GM19023 (cell line): ENCODE measurements around the gene GSG1L2.

Experiments used
- ATAC-seq: cut with Tn5 transposase; IDR thresholded peaks from one replicate; pipeline ENCODE4 v1.9.1; 2021; ENCODE audit warnings: mild to moderate bottlenecking, moderate library complexity; ENCODE audit not compliant: unreplicated experiment

The GSG1L2 gene

DNA sequence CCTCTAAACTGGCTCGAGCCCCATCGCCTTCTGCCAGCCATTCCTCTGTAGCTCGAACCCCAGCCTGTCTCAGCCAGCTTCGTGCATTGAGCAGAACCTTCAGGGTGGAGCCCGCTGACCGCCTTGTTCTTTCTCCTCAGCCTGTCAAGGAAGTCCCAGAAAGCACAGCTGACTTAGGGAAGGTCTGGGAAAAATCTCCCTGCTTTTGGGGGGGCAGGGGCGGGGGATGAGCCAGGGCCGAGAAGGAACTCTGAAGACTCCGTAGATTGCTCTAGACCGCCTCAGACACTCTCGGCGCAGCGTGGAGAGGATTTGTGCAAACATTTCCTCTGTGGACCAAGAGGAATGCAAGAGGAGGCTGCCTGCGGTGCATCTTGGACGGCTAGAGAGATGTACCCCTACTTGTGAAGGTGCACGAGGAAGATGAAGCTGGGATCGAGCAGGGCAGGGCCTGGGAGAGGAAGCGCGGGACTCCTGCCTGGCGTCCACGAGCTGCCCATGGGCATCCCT lies 3.8 kb upstream of the GSG1L2 start, which contains the start of gene GLP2R:
Gene GLP2R, plus strand, starts transcription at position 284 of the 510 bp plus-strand sequence. Its CDS starts 140 bp downstream, at position 424.
- no peak for ATAC-seq

GRCh38 chr17:9824797-9825338 lies 3.0 kb upstream of the GSG1L2 start:
- no peak for ATAC-seq

GRCh38 chr17:9824094-9824493 lies 2.2 kb upstream of the GSG1L2 start:
- no peak for ATAC-seq

- ATAC-seq: no peak
Measured at GRCh38 chr17:9820448-9820847, 1.4 kb downstream of the GSG1L2 start.

DNA sequence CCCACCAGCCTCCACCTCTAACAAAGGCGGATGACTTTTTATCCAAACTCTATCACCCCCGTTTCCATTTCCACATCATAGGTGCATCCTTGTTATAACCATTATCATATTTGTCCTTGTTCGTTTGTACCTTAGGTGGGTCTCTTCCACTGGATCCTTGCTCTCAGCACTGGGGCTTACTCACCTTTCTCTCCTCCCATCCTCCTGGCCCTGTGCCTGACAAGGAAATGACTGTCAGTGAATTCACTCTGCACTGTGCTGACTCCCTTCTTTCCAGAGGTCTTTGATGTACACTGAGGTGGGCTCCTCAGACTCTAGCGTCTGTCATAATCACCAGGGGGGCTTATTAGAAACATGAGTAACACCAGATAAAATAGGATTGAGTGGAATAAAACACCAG lies 3.1 kb downstream of the GSG1L2 start:
- no peak for ATAC-seq

DNA sequence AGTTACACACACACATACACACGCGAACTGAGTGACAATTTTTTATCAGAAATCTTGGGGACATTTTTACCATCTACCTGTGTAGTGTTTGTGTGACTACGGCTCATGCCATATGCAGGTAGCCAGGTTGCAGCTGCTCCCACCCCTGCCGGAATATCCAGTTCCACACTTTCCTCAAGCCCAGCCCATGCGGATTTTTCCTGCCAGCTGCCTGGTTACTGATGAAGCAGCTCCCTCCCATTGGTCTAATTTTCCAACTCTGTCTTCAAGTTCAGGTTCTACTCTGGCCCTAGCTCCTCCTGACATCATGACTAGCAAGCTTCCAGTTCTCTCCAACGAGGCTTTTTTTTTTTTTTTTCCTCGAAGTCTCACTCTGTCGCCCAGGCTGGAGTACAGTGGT lies 4.8 kb downstream of the GSG1L2 start:
- no peak for ATAC-seq

- no peak for ATAC-seq
Measured at GRCh38 chr17:9816472-9816871, 5.4 kb downstream of the GSG1L2 start.

DNA sequence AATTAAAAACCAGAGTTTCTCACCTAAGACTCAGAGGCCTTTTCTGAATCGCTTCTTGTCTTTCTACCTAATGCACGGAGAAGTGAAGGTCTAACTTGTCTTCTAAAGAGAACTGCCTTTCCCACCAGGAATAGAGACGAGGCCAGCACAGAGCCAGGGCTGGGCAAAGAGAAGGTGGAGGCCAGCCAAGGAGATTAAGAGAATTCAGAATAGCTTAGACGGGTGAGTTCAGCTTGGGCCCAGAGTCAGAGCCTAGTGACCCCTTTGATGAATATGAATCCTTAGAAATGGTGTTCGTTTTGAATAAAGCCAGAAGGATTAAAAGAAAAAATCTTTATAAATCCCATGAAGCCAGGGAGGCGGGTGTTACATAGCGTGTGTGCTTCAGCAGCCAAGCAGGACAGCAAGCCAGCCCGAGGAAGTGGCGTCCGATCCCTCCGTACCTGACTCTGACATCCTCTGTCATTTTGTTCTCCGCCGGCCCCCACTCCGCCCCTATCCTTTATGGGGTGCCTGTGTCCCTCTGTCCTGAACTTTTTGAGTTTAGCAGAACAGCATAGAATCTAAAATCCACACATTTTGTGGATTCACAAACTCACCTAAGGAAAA lies 7.4 kb downstream of the GSG1L2 start:
- ATAC-seq: no peak

- no peak for ATAC-seq
Measured at GRCh38 chr17:9813166-9813565, 8.7 kb downstream of the GSG1L2 start.

GRCh38 chr17:9811537-9811936 lies 10.3 kb downstream of the GSG1L2 start:
- ATAC-seq: no peak

DNA sequence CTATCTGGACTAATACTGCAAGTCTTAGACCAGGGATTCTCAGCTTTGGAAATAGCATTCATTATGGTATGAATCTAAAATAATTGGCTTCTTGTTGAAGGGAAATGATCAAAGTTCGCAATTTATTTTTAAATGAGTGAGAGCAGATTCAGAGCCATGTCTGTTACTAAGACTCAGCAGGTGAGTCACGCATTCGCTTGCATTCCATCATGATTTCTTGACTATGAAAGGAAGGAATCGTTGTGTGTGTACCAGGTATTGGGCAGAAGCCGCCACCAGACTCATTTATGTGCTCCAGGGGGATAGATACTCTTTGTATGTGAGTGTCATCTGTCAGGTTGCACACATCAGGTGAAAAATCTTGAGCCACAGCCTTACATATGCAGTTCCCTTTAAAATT lies 10.8 kb downstream of the GSG1L2 start:
- ATAC-seq: no peak

DNA sequence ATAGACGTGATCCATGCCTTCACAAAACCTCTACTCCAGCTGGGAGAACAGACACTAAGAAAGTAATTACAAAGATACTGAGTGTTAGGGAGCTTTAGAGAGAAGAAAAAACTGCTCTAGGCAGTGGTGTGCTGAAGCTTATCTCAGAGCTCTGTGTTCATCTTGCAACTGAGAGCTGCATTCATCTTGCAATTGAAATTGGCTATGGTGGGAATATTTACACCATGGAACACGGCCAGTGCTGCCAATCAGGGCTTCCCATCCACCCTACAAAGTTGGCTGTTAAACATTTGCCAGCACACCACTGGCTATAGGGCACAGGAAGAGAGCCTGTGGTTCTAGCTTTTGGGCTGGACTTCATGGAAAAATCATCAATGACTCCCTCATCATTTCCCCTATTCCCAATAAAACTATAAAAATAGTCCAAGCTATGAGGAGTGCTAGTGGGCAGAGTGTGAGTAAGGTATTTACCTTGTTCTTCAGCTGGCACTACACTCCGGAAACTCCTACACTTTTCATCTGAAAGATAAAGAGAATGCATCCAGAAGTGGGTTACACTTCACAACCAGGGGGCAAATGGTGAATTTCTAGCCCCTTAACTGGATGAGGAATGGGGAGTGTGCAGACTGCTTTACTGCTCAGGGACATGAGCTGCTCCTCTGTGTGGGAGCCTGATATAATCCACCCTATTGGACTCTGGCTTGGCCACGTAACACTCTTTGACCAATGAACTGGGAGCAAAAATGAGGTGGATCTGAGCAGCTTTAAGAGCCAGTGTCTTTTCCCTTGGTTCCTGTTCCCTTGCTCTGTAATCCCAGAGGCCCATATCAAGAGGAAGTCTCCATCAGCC lies 11.6 kb downstream of the GSG1L2 start:
- ATAC-seq: no peak

GRCh38 chr17:9809409-9809808 lies 12.5 kb downstream of the GSG1L2 start:
- ATAC-seq: no peak

DNA sequence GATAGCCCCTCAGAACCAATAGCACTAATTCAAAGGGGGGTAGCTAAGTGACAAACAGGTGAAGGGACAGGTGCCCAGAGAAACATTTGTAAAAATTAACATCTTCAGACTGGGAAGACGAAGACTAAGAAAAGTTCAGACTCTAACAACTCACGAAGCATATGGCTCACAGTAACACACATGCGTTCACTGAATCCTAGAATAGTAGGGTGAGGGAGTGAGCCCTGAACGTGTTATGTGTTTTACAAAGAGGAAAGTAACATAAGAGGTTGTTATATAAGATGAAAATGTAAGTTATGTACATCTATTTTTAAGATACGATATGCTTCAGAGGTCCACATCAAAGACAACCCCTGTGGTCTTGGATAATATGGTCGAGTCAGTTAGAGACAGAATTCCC lies 15.2 kb downstream of the GSG1L2 start:
- no peak for ATAC-seq

DNA sequence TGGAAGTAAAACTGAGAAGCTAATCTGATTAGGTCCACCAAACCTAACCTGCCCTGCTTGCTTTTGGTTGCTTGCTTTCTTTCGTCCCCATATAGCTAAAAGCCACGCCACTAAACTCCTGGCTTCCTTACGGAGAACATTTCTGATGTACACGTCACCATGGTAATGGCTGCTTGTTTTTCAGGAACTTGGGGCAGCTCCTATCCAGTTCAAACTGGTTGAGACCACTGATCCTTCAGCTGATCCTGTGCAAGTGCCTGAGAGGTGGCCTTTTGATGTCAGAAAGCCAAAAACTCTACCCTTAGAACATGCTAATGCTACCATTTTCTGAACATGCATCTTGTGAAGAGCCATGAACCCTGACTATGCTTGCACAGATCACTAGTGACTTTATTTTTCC lies 16.1 kb downstream of the GSG1L2 start:
- no peak for ATAC-seq

- no peak for ATAC-seq
Measured at GRCh38 chr17:9802697-9803096, 19.2 kb downstream of the GSG1L2 start.

- no peak for ATAC-seq
Measured at GRCh38 chr17:9802294-9802693, 19.6 kb downstream of the GSG1L2 start.

GRCh38 chr17:9801505-9801904 lies 20.4 kb downstream of the GSG1L2 start:
- no peak for ATAC-seq

GRCh38 chr17:9798724-9799123 lies 23.2 kb downstream of the GSG1L2 start:
- ATAC-seq: no peak

DNA sequence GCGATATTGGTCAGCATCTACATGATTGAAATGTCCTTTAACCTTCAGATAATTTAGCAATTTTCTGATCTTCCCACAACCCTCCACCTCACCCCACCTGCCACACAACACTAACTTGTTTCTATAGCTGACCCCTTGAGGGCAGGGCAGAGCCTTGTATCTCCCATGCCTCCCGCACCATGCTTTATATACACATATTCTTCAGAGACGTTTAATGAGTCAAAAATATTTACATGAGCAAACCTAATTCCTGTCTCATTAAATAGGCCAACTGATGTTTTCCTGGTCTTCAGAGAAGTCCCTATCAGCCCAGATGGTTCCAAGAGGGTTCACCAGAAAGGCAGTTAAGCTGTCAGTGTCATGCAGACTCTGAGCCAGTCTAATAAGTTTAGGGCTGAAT lies 23.9 kb downstream of the GSG1L2 start:
- ATAC-seq: no peak

DNA sequence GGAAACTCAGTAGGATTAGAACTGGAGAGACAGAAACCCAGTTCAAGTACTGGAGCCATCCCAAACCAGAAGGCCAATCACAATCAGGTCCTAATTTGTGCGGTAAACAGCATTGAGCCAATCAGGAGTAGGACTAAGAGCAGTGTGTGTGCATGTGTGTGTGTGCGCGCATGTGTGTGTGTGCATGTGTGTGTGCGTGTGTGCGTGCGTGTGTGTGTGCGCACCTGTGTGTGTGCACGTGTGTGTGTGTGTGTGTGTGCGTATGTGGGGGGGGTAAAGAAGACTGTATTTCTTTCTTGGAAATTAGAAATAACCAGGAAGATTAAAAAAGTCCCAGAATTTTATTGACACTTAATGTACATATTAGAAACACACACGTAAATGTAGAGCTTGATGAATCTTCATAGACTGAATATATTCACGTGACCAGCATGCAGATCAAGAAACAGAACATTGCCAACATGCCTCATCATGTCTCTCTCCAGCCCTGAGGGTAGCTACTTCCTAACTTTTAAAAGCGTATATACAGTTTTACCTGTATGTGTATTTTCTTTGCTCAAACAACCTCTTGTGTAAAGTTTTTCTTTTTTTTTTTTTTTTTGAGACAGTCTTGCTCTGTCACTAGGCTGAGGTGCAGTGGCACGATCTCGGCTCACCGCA lies 29.6 kb downstream of the GSG1L2 start:
- ATAC-seq: no peak
